ENCODE results near the gene TTC34.
"Not testable (repeated sequence)": the region's sequence is repeated elsewhere in the genome, so short reads cannot be mapped to it uniquely, and the experiment has no call there.

TTC34 gene

DNA sequence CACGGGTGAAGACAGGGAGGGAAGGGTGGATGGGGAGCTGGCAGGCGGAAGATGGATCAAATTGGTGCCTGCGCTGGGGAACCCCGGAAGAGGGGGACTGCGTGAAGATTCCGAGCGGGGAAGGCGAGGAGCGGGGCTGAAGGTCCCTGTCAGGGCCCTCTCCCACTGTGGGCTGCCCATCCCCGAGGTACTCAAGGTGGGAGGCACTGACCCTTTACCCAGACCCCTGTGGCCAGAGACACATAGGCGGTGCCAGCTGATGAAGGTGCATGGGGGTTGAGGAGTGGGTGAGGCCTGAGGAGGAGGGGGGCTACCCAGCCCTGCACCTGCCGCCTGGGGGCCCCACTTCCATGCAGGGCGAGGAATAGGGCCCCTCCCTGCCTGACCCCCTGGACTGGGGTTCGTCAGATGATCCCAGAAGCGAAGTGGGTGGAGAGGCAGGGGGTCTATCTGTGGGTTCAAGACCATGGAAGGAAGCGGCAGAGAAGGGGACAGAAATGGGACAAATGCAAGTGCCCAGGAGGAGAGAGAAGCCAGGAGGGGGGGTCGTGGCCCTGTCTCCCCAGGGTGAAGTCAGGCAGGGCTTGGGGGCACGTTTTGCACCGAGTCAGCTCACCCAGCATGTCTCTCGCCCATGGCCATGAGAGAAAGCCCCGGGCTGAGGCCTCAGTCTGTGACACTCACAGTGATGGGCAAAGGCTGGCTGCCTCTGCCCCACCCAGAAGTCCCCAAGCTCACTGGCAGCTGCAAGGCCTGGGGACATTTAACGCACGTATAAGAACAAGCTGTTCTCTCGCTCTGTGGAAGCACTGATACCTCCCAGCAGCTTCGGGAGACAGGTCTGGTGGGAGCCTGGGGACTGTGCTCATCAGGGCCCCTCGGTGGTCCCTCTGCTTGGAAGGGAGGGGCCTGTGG is 161.6 kb downstream of the TTC34 start:
- peak; percentile 56 for DNase-seq

DNA sequence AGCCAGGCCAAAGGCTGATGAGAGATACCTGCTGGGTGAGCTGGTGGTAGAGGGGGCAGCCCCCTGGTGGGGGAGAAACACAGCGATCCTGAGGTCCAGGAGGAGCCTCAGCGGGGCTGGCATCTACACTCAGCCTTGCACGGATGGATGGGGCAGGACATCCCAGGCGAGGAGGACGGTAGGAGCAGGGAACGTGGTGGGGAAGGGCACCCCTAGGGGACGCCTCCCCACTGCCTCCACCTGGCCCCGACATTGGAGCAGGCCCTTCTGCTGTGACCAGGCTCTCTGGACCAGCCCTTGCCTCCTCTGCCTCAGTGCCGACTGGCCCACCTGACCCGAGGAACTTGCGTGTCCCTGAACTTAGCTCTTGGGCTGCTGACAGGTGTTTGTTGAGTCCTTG is 162.3 kb downstream of the TTC34 start:
- no peak for DNase-seq

DNA sequence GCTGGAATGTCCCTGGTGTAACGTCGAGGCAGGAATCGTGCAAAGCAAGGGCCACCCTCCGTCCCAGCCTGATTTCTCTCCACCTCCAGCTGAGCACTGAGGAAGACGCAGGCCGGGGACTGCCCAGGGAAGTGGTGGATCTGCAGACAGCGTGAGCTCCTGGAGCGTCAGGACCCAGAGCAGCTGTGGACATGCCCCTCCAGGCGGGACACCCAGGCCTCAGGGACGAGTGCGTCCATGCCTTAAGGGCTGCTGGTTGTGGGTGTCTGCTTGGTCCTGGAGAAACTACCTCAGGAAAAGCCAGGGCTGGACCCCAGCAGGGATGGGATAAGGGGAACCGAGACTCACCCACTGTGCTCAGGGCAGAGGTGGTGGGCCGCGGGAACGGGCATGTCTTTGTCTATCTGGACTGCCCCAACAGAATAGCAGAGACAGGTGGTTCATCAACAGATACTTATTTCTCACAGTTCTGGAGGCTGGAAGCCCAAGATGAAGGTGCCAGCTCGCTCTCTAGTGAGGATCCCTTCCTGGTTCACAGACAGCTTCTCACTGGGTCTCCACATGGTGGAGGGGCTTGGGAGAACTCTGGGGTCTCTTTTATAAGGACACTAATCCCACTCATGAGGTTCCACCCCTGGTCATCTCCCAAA is 162.9 kb downstream of the TTC34 start:
- DNase-seq: peak; percentile 55

DNA sequence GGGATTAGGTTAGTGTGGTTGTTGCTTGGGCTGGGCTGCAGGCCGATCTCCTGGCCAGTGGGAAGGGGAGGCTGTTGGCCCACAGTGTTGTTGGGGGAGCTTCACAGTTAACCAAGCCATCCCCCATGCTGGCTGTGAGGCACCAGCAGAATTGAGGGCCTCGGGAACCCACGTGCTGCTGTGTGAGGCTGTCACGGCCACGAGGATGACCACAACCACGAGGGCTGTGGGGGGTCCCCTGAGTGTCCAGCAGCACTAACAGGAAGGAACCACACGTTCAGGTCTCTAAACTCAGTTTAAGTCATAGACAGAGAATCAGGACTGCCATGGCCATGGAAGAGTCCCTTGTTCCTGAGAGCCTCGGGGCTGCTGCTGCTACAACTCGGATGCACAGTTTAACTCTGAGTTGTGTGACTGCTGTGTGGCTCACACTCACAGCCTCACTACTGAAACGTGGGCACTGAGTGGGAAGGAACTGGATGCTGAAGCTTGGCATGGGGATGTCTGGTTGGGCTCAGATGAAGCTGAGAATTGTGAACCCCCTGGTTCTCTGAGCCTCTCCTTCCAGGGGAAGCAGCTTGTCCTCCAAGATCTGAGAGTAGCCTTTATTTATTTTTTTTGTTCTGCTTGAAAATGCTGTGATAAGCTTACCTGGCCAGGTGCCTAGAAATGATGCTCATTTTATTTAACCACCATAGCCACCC is 163.9 kb downstream of the TTC34 start:
- DNase-seq: peak; percentile 49

DNA sequence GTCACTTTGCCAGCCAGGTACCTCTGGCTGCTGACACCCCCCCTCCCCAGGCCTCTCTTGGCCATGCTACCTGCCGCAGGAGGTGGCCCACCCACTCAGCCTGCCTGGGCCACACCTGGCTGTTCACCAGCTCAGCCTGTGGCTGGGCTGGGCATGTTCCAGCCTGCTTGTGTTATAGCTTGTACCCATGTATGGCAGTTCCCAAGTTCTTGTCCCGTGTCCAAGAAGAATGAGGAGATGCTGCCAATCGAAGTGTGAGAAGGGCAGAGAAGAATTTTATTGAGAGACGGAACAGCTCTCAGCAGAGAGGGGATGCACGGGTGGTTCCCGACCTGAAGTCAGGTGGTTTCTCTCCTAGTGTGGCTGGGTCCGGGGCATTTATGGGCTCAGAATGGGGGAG is 164.8 kb downstream of the TTC34 start:
- peak; percentile 55 for DNase-seq

DNA sequence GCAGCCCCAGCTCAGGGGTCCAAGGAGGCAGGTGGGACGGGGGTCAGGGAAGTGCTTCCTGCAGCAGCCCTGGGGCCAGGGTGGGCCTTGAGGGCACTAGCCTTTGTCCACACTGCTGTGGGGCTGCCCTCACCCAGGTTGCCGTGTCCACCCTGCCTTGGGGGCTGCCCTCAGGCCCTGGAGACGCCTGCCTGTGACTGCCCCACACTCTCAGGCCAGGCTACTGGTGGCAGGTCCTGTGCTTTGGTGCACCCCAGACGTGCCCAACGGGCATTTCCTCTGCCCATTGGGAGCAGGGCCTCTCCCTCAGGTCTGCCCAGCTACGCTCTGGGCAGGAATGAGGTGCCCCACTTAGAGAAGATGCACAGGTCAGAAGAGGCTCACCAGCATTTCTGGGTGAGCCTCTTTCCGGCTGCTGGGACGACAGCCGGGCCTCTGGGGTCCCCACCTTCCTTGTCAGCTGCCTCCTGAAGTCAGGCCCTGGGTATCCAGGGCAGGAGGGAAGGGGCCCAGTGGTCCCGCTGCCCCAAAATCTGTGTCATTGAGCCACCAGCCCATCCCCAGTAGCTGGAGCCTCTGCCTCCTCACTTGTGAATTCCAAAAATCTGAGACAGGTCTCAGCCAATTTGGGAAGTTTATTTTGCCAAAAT is 166.0 kb downstream of the TTC34 start:
- peak; percentile 48 for DNase-seq

DNA sequence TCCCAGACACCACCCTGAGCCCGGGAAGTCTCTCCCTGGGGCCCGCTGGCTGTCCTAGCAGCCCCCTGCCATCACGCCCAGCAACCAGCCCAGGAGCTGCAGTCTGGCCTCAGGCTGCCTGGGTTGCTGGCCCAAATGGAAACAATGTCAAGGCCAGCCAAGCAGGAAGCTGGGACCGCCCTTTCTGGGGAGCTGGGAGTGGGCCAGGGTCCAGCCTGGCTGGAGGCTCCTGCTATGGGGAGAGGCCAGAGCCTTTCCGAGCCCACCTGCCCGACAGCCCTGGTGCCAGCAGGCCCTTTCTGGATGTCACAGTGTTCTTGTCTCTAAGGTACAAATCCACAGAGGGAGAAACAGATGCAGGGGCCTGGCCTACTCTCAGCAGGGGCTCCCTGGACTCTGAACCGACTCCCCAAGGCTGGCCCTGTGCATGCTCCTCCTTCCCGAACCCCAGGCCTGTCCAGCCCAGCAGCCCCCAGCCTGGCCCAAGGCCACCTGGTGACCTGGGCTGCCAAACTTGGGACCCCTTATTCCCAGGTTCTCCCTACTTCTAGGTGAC is 167.5 kb downstream of the TTC34 start:
- DNase-seq: peak; percentile 49

DNA sequence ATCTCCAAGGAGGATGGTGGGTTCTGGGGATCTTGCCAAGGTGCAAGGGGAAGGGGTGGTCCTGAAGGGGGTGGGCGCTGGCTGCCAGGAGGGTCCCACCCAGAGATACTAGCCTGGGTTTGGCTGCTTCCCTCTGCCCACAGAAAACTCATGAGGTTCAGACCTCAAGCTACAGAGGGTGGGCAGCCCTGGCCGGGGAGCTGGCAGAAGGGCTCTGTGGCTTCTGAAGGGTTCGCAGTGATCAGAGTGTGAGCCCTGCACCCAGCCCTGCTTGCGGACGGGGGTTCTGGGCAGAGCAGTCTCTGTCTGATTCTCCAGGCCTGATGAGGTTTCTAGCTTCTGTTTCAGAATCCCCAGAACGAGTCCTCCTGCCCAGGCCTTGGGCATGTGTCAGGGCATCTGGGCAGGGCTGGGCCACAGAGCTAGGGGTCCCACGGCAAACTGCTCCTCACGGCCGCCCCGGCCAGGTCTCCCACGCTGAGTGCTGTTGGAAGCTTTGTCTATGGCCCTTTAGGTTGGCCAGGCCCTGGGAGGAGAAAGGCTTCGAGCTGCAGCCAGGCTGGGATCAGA is 168.0 kb downstream of the TTC34 start:
- no peak for DNase-seq

DNA sequence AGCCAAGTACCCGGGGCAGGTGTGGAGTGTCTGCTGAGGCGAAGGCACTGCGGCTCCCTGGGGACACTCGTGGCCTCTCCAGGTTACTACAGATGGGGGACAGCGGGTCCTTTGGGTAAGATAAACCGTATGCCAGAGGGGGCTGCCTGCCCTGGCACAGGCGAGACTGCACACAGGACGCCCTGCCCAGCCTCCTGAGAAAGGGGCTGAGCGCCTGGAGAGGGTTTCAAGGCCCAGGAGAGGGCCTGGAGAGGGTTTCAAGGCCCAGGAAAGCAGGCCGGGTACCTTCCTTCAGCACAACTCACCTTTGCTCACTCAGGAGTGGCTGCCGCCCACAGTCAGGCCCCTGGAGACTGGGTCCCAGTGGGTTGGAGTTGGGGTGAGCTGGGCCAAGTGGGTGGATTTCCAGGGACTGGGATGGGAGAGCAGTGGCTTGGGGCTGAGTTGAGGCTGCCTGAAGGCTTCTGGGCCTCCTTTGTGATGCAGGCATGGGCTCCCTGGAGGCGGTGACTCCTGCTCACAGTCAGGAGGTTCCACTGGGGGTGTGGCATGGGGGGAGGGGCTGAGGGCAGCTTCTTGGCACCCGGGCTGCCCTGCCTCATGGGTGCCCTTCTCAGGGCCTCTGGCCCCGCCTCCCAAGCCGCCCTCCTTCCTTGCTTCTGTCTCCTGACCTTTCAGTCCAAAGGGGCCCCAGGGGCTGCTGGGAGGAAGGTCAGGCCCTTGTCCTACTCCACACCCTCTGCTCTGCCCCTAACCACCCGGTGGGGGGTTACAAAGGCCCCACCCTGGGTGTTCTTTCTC is 168.7 kb downstream of the TTC34 start, which contains the start of gene MMEL1:
TSS of gene MMEL1 (minus strand) at position 456 of the 801 bp plus-strand sequence. CDS start 3,532 bp downstream, outside the sequence.
- DNase-seq: peak; percentile 41

DNA sequence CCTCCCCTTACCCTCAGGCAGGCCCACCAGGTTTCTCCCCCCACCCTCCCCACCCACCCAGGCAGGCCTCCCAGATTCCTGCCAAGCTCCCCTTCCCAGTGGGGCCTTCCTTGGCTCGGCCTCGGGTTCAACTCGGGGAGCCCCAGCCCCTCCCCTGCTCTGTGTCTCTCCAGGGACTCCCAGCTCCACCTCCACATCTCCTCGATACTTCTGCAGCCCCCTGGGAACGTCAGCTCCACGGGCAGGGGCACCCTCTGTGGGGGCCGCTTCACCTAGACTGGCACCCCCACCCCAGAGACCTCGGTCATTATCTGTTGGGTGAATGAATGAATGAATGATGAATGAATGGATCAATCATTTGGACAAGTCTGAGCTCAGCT is 169.5 kb downstream of the TTC34 start:
- DNase-seq: no peak

DNA sequence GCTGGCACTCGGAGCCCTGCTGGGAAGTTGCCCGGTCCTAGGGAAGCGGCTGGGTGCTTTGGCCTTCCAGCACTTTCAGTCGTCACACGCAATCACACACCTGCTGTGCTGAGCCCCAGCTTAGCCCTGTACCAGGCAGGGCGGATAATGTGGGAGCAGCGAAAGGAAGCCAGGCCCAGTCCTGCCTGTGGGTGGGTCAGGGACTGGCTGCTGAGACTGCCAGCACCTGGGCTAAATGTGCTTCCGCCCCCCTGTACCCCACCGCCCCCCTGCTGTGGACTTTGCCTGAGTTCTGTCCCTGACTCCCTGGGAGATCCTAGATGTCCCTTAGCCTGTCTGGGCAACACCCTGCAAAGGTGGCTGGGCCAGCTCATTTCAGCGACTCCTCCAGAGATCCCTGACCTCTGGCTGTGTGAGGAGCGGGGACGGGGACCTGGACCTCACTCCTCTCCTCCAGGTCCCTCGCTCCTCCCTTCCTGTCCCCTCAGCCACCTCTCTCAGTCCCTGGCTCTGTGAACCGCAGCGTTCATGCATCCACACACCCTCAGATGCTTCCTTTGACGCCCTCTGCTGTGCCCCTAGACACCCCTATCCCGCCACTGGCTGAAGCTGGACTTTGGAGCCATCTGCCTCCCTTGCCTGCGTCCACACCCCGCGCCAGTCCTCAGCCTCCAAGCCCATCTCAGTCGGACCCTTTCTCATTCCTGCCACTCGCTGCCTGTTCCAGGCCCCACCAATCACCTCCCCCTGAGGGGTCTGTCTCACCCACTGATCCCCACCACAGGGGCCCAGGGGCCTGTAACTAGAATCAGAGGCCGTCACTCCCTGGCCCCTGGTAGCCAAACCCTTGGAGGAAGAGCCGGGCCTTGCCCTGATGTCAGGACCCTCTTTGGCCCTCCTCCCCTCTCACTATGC is 170.1 kb downstream of the TTC34 start:
- no peak for DNase-seq

DNA sequence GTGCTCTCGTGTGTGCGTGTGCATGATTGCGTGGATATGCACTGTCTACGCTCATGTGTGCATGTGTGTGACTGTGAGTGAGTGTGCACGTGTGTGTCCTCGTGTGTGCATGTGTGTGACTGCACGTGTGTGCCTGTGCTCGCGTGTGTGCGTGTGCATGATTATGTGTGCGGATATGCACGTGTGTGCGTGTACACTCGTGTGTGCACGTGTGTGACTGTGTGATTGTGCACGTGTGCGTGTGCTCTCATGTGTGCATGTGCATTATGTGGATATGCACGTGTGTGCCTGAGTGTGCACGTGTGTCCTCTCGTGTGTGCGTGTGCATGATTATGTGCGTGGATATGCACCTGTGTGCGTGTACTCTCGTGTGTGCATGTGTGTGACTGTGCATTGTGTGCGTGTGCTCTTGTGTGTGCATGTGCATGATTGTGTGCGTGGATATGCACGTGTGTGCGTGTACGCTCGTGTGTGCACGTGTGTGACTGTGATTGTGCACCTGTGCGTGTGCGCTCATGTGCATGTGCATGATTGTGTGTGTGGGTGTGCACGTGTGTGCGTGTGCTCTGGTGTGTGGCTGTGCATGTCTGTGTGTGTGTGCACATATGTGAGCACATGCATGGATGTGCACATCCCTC is 170.9 kb downstream of the TTC34 start:
- DNase-seq: no peak

DNA sequence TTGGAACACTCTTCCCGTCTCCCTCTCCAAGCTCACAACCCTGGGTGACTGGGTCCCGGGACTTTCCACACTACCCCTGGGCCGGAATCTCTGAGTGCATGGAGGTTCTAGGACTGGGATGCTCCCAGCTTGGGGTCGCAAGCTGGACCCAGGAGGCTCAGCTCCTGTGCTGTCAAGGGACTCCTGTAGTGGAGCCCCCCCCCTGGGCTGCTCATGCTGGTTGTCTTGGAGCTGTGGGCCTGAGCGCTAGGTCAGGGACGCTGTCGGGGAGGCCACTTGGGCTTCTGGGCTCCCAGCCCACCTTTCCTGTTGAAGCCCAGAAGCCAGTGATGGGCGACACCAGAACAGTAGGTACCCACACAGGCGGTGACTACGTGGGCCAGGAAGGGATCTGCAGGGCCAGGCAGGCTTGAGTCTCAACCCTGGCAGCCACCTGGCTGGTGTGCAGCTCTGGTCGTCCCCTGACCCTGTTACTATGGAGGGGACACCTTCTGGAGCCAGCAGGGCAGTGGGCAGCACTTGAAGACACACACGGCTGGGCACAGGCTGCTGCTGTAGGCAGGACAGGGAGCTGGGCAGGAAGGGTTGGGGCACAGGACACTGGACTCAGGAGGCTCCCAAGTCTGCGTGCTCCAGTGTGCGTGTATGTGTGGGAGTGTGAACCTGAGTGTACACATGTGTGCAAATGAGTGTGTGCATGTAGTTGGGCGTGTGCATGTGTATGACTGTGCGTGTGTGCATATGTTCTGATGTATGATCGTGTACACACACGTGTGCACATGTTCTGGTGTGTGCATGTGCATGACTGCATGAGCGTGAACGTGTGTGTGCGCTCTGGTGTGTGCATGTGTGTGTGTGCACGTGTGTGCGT is 171.6 kb downstream of the TTC34 start:
- DNase-seq: no peak

DNA sequence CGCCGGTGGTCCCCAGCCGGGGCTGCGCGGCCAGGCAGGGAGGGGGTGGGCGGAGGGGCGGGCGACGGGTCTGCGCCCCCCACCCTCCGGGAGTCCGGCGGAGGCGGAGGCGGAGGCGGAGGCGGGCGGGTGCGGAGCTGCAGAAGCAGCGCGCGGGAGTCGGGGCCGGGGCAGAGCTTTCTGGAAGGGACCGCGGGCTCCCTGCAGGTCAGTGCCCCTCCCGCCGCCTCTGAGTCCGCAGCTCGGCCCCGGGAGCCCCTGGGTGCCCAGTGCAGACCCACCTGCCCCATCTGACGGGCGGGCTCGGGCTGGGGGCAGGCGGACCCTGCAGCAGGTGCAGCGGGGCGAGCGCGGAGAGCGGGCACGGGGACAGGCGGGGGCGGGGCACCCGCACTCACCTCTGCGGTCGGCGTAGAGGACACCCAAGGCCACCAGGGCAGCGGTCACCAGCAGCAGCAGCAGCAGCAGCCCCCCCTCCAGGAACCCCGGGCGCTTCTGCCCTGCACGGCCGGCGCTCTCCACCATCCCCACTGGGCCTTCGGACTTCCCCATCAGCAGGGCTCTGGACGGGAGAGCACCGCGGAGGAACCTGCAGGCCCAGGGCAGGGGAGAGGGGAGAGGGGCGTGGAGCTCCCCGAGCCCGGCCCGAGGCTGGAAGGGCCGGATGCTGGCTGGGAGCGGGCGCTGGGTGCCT is 172.4 kb downstream of the TTC34 start:
- DNase-seq: no peak

DNA sequence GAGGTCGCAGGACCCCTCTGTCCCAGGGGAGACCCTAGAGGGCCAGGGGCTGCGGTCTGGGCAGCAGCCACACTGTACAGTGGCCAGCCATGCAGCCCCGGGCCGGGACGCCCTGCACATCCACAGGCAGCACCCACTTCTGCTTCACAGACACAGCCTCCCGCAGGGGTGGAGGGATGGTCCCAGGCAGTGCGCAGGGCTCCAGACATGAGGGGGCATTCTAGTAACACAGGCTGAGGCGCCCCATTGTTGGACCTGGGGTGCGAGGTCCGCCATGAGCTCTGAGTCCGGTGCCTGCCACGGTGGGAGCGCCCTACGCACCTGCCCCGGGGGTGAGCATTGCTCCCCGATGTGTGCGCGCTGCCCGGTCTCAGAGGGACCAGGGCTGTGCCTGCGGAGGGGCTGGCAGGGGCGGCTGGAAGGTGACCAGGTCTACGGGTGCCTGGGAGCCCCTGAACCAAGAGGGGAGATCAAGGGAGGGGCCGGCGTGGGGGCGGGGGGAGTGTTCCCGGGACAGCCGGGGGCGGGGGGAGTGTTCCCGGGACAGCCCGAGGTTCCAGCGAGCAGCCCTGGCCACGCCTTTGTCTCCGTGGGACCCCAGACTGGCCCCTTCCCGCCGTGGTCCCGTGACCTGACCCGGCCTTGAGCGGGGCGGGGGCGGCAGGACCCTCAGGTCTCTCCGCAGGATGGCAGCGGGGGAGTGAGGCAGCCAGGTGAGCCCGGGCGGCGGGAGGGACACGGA is 173.1 kb downstream of the TTC34 start:
- DNase-seq: no peak

DNA sequence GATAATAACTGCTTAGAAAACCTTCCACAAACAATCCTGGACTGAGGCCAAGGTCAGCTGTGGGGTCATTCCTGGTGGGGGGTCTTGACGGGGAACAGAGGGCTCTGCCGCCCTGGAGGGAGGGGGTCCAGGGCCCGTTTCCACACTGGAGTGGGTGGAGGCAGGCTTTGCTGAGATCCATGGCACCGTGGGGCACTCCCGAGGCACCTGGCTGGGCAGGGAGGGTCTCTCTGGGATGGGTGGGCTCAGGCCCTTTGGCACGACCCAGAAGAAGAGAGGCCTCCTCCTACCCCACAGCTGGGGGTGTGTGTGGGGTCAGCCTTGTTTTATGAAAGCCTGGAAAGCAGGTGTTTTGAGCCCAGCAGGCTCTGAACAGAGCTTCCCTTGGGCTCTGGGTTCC is 173.7 kb downstream of the TTC34 start:
- no peak for DNase-seq

DNA sequence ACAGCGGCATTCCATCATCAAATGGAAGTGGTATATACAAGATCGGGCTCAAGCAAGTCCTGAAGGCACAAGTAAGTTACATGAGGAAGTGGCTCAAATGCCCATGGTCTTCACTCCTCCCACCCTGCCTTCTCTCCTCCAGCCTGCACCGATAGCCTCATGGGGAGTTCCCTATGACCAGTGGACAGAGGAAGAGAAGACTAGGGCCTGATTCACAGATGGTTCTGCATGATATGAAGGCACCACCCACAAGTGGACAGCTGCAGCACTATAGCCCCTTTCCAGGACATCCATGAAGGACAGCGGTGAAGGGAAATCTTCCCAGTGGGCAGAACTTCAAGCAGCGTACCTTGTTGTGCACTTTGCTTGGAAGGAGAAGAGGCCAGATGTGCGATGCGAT is 175.7 kb downstream of the TTC34 start:
- not testable (repeated sequence) for DNase-seq
